Natural killer cell treated with Interleukin-12 subunit alpha and Interleukin-12 subunit beta and Interleukin-15 and Interleukin-18, amount 100 ng/mL, for 72 hours (primary cell): ENCODE data around the gene GLDC. TPM values are rescaled to one million over a fixed set of nuclear protein-coding genes. Genes with fewer than 3 reads are reported as not detected.

ENCODE experiments used
- total RNA-seq, 2 donors: library from RNA; stranded (reverse); gene quantifications; one replicate each; pipeline ENCODE4 v1.2.3, GENCODE V29; 2022

The GLDC gene
- total RNA-seq, 2 donors from 2014 or later, result 1.4 to 15.2 TPM

Other genes with a start within 250 kb of the GLDC start
- gene UHRF2, start 232.5 kb downstream of the GLDC start, total RNA-seq, result 100 to 1,000 TPM in 1 of 2 donors, 10 to 100 TPM in 1; 50.2 to 104 TPM
- 10 to 100 TPM; 66.2 to 68.7 TPM for gene KDM4C, start 112.2 kb upstream of the GLDC start, total RNA-seq